ENCODE results near the gene LMAN2.

The LMAN2 gene

DNA sequence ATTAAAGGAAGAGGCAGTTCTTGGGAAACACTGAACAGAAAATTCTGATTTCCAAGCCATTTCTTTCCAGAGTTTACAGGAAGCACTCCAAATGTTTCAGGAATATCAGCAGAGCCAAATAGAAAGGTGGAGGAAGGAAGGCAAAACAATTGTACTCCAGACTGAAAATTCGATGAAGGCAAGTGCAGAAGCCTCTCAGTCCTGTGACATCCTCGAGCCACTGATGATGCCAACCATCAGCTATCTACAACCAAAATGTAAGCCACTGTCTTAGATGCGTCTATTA, 2.2 kb downstream of the LMAN2 start:
- Histone ChIP-seq H3K27ac (ENCODE audit: low read depth, low read length) (no peak overlapping the region), H4K20me1 (ENCODE audit: low read depth, low read length) (no peaks in the 10 kb centered on the region; the same call in 1 of the 2 replicates), H3K9ac (ENCODE audit: low read length) (peak overlapping the region; percentile 70; the same call in 1 of the 2 replicates), H3K79me2 (ENCODE audit: insufficient read depth, low read length) (peaks cover 66% of the 10 kb centered on the region), H3K36me3 (ENCODE audit: low read length) (peaks cover 6% of the 10 kb centered on the region; the same call in 1 of the 2 replicates), H3K27me3 (ENCODE audit: low read length) (no peaks in the 10 kb centered on the region), H3F3A (ENCODE audit: insufficient read depth) (no peaks in the 10 kb centered on the region), H3K4me3 (ENCODE audit: insufficient read depth, low read length, poor library complexity, severe bottlenecking) (peak overlapping the region; percentile 76), H2AFZ (ENCODE audit: low read depth, low read length, severe bottlenecking) (no peak overlapping the region), H3K9me2 (replicated peaks; ENCODE audit: insufficient read depth, low read length) (no peaks in the 10 kb centered on the region), H3K4me2 (ENCODE audit: low read depth, low read length, poor library complexity, severe bottlenecking) (peak overlapping the region; percentile 97), H3K9me3 (ENCODE audit: insufficient read depth, low read length) (no peaks in the 10 kb centered on the region)
- TF ChIP-seq, protein P1, sequence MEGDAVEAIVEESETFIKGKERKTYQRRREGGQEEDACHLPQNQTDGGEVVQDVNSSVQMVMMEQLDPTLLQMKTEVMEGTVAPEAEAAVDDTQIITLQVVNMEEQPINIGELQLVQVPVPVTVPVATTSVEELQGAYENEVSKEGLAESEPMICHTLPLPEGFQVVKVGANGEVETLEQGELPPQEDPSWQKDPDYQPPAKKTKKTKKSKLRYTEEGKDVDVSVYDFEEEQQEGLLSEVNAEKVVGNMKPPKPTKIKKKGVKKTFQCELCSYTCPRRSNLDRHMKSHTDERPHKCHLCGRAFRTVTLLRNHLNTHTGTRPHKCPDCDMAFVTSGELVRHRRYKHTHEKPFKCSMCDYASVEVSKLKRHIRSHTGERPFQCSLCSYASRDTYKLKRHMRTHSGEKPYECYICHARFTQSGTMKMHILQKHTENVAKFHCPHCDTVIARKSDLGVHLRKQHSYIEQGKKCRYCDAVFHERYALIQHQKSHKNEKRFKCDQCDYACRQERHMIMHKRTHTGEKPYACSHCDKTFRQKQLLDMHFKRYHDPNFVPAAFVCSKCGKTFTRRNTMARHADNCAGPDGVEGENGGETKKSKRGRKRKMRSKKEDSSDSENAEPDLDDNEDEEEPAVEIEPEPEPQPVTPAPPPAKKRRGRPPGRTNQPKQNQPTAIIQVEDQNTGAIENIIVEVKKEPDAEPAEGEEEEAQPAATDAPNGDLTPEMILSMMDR (IDR thresholded peaks at IDR 0.05; ENCODE audit: insufficient read depth, low read length, poor library complexity, severe bottlenecking), result no peak
- no peak for TF ChIP-seq EZH2phosphoT487 (conservative IDR thresholded peaks at IDR 0.05; ENCODE audit: low read length)

DNA sequence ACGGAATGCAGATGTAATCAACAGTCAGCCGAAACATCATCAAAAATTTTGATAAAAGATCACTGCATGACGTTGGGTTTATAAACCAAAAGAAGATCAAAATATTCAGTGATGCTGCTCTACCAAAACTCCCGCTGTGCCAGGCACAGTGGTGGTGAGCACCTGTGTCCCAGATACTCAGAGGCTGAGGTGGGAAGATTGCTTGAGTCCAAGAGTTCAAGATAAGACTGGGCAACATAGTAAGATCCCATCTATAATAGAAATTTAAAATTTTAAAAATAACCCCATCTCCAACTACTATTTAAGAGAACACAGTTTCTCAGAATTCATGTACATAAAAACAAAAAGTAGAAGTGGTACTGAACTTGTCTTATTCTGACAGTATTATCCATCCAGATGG, 3.8 kb downstream of the LMAN2 start:
- Histone ChIP-seq H3K9ac (ENCODE audit: low read length) (no peak overlapping the region), H3K27me3 (ENCODE audit: low read length) (no peaks in the 10 kb centered on the region), H4K20me1 (ENCODE audit: low read depth, low read length) (no peaks in the 10 kb centered on the region; the same call in 1 of the 2 replicates), H3K4me2 (ENCODE audit: low read depth, low read length, poor library complexity, severe bottlenecking) (no peak overlapping the region), H3K36me3 (ENCODE audit: low read length) (peaks cover 6% of the 10 kb centered on the region; the same call in 1 of the 2 replicates), H2AFZ (ENCODE audit: low read depth, low read length, severe bottlenecking) (no peak overlapping the region), H3F3A (ENCODE audit: insufficient read depth) (no peaks in the 10 kb centered on the region), H3K4me3 (ENCODE audit: insufficient read depth, low read length, poor library complexity, severe bottlenecking) (no peak overlapping the region), H3K27ac (ENCODE audit: low read depth, low read length) (no peak overlapping the region), H3K9me3 (ENCODE audit: insufficient read depth, low read length) (no peaks in the 10 kb centered on the region), H3K9me2 (replicated peaks; ENCODE audit: insufficient read depth, low read length) (no peaks in the 10 kb centered on the region), H3K79me2 (ENCODE audit: insufficient read depth, low read length) (peaks cover 78% of the 10 kb centered on the region)
- no peak for TF ChIP-seq EZH2phosphoT487 (conservative IDR thresholded peaks at IDR 0.05; ENCODE audit: low read length)
- TF ChIP-seq, protein P1 (IDR thresholded peaks at IDR 0.05; ENCODE audit: insufficient read depth, low read length, poor library complexity, severe bottlenecking), result no peak

GRCh38 chr5:177346820-177347219, 4.6 kb downstream of the LMAN2 start:
- Histone ChIP-seq H3K36me3 (ENCODE audit: low read length) (peaks cover 9% of the 10 kb centered on the region; the same call in 1 of the 2 replicates), H3K27me3 (ENCODE audit: low read length) (no peaks in the 10 kb centered on the region), H3K9ac (ENCODE audit: low read length) (no peak overlapping the region), H3K79me2 (ENCODE audit: insufficient read depth, low read length) (peaks cover 85% of the 10 kb centered on the region), H3K9me2 (replicated peaks; ENCODE audit: insufficient read depth, low read length) (no peaks in the 10 kb centered on the region), H3K4me3 (ENCODE audit: insufficient read depth, low read length, poor library complexity, severe bottlenecking) (no peak overlapping the region), H3K9me3 (ENCODE audit: insufficient read depth, low read length) (no peaks in the 10 kb centered on the region), H3K4me2 (ENCODE audit: low read depth, low read length, poor library complexity, severe bottlenecking) (no peak overlapping the region), H3F3A (ENCODE audit: insufficient read depth) (no peaks in the 10 kb centered on the region), H4K20me1 (ENCODE audit: low read depth, low read length) (no peaks in the 10 kb centered on the region; the same call in 1 of the 2 replicates), H2AFZ (ENCODE audit: low read depth, low read length, severe bottlenecking) (no peak overlapping the region), H3K27ac (ENCODE audit: low read depth, low read length) (no peak overlapping the region)
- TF ChIP-seq, protein P1 (IDR thresholded peaks at IDR 0.05; ENCODE audit: insufficient read depth, low read length, poor library complexity, severe bottlenecking), result no peak
- TF ChIP-seq EZH2phosphoT487 (conservative IDR thresholded peaks at IDR 0.05; ENCODE audit: low read length), result no peak

Data from SU-DHL-6 (cell line).